Parathyroid adenoma (tissue), 2 donors: ENCODE data around the gene SNAPC1.

ENCODE experiments used
- H2AFZ ChIP-seq: fragments of 300-600 bp; sonication (generic); one replicate; pipeline ENCODE4 v1.7.0; 2017; ENCODE audit warnings: antibody characterized with exemption, mild to moderate bottlenecking
- H3K27ac ChIP-seq: fragments of 300-600 bp; sonication (generic); one replicate; pipeline ENCODE4 v1.7.0; 2017
- H3K27me3 ChIP-seq: fragments of 300-600 bp; sonication (generic); one replicate; pipeline ENCODE4 v1.7.0; 2017; ENCODE audit warnings: low read length; ENCODE audit not compliant: control insufficient read depth, insufficient read depth
- H3K36me3 ChIP-seq: fragments of 300-600 bp; sonication (generic); one replicate; pipeline ENCODE4 v1.7.0; 2017; ENCODE audit warnings: low read length; ENCODE audit not compliant: control insufficient read depth, insufficient read depth
- H3K4me1 ChIP-seq: fragments of 300-600 bp; sonication (generic); one replicate; pipeline ENCODE4 v1.7.0; 2017; ENCODE audit warnings: control low read depth
- H3K4me2 ChIP-seq: fragments of 300-600 bp; sonication (generic); one replicate; pipeline ENCODE4 v1.7.0; 2017; ENCODE audit warnings: low read length
- H3K4me3 ChIP-seq: fragments of 300-600 bp; sonication (generic); one replicate; pipeline ENCODE4 v1.7.0; 2017; ENCODE audit warnings: low read depth, low read length
- H3K79me2 ChIP-seq: fragments of 300-600 bp; sonication (generic); one replicate; pipeline ENCODE4 v1.7.0; 2017; ENCODE audit warnings: control low read depth
- H3K9ac ChIP-seq: fragments of 300-600 bp; sonication (generic); one replicate; pipeline ENCODE4 v1.7.0; 2017; ENCODE audit warnings: mild to moderate bottlenecking
- H3K9me3 ChIP-seq: fragments of 300-600 bp; sonication (generic); one replicate; pipeline ENCODE4 v1.7.0; 2017; ENCODE audit warnings: low read length; ENCODE audit not compliant: control insufficient read depth
- CTCF ChIP-seq: fragments of 300-600 bp; sonication (generic); IDR thresholded peaks from one replicate; pipeline ENCODE4 v1.7.0; 2017; ENCODE audit warnings: antibody characterized with exemption, mild to moderate bottlenecking
- donor health status: primary hyperparathyroidism.

The SNAPC1 gene

GRCh38 chr14:61780125-61780524, 17.9 kb downstream of the SNAPC1 start:
- H3K79me2 ChIP-seq = no peaks in the 10 kb centered on the region
- H3K4me2 ChIP-seq = no peak overlapping the region
- no peaks in the 10 kb centered on the region for H3K9me3 ChIP-seq
- H3K36me3 ChIP-seq = peaks cover 2% of the 10 kb centered on the region
- H3K4me3 ChIP-seq = no peak overlapping the region
- no peaks in the 10 kb centered on the region for H3K27me3 ChIP-seq
- TF ChIP-seq CTCF = no peak
- no peak overlapping the region for H2AFZ ChIP-seq
- H3K9ac ChIP-seq = no peak overlapping the region
- H3K4me1 ChIP-seq = peaks cover 6% of the 10 kb centered on the region
- H3K27ac ChIP-seq = no peak overlapping the region

- H3K9ac ChIP-seq = no peak overlapping the region
- H2AFZ ChIP-seq = no peak overlapping the region
- no peak overlapping the region for H3K4me2 ChIP-seq
- H3K9me3 ChIP-seq = no peaks in the 10 kb centered on the region
- H3K27ac ChIP-seq = no peak overlapping the region
- no peak overlapping the region for H3K4me3 ChIP-seq
- no peaks in the 10 kb centered on the region for H3K27me3 ChIP-seq
- no peaks in the 10 kb centered on the region for H3K79me2 ChIP-seq
- H3K36me3 ChIP-seq = no peaks in the 10 kb centered on the region
- no peak for TF ChIP-seq CTCF
- peaks cover 3% of the 10 kb centered on the region for H3K4me1 ChIP-seq
These were observed 35.1 kb downstream of the SNAPC1 start for GRCh38 chr14:61797309-61797708.

GRCh38 chr14:61802010-61802568, 39.9 kb downstream of the SNAPC1 start:
- TF ChIP-seq CTCF = no peak
- H3K4me2 ChIP-seq = no peak overlapping the region
- H3K27me3 ChIP-seq = no peaks in the 10 kb centered on the region

GRCh38 chr14:61803755-61804154, 41.5 kb downstream of the SNAPC1 start:
- Histone ChIP-seq H3K36me3 (no peaks in the 10 kb centered on the region), H3K4me1 (no peaks in the 10 kb centered on the region), H3K4me3 (no peak overlapping the region), H3K27ac (no peak overlapping the region), H3K9ac (no peak overlapping the region), H3K79me2 (no peaks in the 10 kb centered on the region), H3K9me3 (no peaks in the 10 kb centered on the region), H3K27me3 (no peaks in the 10 kb centered on the region), H2AFZ (no peak overlapping the region), H3K4me2 (no peak overlapping the region)
- no peak for TF ChIP-seq CTCF

More at GRCh38 chr14:61802010-61802568, 39.9 kb downstream of the SNAPC1 start:
- Histone ChIP-seq H3K4me3 (no peak overlapping the region), H3K9ac (no peak overlapping the region), H3K4me1 (no peaks in the 10 kb centered on the region), H3K27ac (no peak overlapping the region), H3K36me3 (no peaks in the 10 kb centered on the region), H2AFZ (no peak overlapping the region), H3K9me3 (no peaks in the 10 kb centered on the region), H3K79me2 (no peaks in the 10 kb centered on the region)

- H3K79me2 ChIP-seq = no peaks in the 10 kb centered on the region
- no peak overlapping the region for H3K4me3 ChIP-seq
- no peak overlapping the region for H3K9ac ChIP-seq
- no peak overlapping the region for H3K4me2 ChIP-seq
- no peak for TF ChIP-seq CTCF
- H3K36me3 ChIP-seq = no peaks in the 10 kb centered on the region
- no peak overlapping the region for H2AFZ ChIP-seq
- H3K27ac ChIP-seq = no peak overlapping the region
- H3K9me3 ChIP-seq = no peaks in the 10 kb centered on the region
- no peaks in the 10 kb centered on the region for H3K27me3 ChIP-seq
- H3K4me1 ChIP-seq = no peaks in the 10 kb centered on the region
These were observed 43.2 kb downstream of the SNAPC1 start for GRCh38 chr14:61805451-61805850.
